Fibroblast of mammary gland (primary cell): Measurements from ENCODE around the gene CARS1.

Experiments
- DNase-seq: peaks from one replicate; pipeline ENCODE4 v3.0.0-alpha.2; 2010; ENCODE audit warnings: low read depth
- H3K4me3 ChIP-seq: 2 replicates; pipeline ENCODE4 v1.5.1; 2011; ENCODE audit warnings: low read depth, mild to moderate bottlenecking, low read length, moderate library complexity; ENCODE audit not compliant: control insufficient read depth
- TF ChIP-seq, protein P1 (sequence below): conservative IDR thresholded peaks from 2 replicates; pipeline ENCODE4 v1.5.1; 2011; ENCODE audit warnings: low read depth, low read length, inconsistent platforms; ENCODE audit not compliant: control insufficient read depth, insufficient read depth

The CARS1 gene

DNA sequence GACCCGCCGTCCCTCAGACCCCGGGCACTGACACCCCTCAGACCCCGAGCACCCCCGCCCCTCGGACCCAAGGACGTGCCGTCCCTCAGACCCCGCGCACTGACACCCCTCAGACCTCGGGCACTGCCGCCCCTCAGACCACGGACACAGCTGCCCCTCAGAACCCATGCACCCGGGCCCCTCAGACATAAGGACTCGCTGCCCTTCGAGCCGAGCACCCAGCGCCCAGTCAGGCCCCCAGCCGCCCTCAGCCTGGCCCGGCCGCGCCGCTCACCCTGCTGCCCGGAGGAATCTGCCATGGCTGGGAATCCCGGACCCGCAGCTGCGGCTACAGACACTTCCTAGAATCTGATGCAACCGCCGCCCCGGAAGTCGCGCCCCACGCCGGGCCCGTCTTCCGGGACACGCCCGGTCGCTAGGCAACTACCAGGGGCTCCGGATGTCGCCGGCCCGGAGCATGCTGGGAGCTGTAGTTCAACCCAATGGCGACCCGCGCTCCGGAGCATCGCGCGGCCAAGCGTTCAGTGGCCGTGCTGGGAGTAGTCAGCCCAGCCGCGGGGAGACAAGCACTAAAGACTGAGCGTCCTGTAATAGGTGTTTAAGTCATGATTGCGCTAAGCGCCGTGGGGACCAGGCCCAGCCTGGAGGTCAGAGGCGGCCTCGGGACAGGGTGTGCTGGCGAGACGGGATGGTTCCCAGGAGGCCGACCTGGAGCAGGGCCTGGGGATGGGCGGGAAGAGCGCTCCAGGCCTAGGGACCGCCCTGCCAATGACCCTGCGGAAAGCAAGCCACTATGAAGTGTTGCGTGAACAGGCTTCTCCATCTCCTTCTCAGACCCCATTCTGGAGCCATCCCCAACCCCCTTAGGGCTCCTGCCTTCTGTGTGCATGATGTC, at the start of gene CARS1:
Gene CARS1, minus strand, starts transcription at position 355 of the 895 bp plus-strand sequence. Its CDS starts 56 bp downstream, at position 299.
- TF ChIP-seq, protein P1, sequence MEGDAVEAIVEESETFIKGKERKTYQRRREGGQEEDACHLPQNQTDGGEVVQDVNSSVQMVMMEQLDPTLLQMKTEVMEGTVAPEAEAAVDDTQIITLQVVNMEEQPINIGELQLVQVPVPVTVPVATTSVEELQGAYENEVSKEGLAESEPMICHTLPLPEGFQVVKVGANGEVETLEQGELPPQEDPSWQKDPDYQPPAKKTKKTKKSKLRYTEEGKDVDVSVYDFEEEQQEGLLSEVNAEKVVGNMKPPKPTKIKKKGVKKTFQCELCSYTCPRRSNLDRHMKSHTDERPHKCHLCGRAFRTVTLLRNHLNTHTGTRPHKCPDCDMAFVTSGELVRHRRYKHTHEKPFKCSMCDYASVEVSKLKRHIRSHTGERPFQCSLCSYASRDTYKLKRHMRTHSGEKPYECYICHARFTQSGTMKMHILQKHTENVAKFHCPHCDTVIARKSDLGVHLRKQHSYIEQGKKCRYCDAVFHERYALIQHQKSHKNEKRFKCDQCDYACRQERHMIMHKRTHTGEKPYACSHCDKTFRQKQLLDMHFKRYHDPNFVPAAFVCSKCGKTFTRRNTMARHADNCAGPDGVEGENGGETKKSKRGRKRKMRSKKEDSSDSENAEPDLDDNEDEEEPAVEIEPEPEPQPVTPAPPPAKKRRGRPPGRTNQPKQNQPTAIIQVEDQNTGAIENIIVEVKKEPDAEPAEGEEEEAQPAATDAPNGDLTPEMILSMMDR = no peak
- DNase-seq = peak; percentile 89

DNA sequence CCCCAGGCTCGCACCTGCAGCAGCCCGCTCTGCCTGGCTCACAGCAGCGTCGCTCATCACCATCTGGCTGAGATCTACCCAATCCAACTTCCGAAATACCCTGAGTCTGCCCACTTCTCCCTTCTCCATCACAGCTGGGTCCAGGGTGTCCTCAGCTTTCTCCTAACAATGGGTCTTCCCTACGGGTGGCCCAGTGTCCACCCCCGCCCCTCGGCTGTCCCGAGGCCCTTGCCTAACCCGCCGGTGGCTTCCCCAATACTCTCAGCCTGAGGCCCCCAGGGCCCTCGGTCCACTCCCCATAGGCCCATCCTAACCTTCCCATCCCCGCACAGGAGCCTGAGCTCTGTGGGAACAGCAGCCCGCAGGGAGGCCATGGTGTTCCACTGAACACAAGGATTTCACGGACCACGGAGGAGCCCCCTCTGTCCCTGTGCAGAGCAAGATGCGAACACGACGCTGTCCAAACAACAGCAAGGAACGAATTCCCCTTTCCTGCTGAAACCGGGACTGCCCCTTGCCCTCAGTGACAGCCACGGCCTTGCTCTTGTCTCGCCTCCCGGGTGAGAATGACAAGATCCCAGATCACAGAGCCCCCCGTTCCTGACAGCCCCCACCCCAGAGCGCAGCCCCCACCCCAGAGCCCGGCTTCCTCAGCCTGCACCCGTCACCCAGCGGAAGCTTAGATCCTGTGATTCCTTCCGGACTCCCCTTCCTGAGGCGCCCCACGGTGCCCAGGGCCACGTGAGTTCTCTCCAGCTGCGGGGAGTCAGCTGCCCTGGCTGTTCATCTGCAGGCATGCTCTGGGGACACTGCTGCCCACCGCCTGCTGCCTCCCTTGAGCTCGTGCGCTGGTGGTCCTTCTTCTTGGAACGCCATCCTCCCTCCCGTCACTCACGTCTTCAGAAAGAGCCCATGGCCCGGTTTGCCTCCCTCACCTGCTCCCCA, 48.8 kb upstream of the CARS1 start:
- H3K4me3 ChIP-seq = no peak overlapping the region
- no peak for DNase-seq
- TF ChIP-seq, protein P1 = no peak

More for the DNA sequence above, at the start of gene CARS1:
- H3K4me3 ChIP-seq = peak within 1 kb of the TSS; percentile 89

DNA sequence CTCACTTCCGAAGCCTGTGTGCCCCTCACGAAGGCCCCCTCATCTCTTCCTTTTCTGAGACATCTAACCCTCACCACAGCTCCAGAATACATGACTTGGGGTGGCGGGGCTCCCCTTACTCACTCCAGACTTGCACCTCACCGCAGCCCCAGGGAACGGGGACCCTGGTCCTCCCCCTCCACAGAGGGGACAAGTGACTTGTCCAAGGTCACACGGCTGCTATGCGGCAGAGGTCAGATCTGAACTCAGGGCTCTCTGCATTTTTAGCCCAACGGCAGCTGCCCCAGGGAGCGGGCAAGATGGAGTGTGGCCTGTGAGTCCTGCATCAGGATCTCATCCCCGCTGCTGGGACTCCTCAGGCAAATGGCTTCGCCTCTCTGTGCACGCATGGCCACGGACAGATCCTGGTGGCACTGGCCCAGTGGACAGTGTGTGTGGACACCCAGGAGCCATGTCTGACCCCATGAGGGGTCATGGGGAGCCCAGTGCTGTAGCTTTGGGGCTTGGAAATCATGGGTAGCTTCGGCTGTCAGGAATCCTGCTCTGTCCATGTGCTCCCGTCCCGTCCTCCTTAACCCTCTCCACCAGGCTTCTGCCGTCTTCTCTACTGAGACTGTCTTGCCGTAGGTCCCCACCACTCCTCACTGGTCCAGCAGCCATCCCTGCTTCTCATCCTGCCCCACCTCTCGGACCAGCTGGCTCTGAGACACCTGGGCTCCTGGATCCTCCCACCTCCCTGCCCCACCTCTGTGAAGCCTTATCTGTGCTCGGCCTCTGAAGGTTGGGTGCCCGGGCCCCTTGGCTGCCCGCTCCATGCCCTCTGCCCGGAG, 48.0 kb upstream of the CARS1 start:
- TF ChIP-seq, protein P1 = no peak
- no peak for DNase-seq
- H3K4me3 ChIP-seq = no peak overlapping the region

- TF ChIP-seq, protein P1 = no peak
- DNase-seq = no peak
- no peak overlapping the region for H3K4me3 ChIP-seq
Observed at GRCh38 chr11:3104051-3104714, 47.0 kb upstream of the CARS1 start.

DNA sequence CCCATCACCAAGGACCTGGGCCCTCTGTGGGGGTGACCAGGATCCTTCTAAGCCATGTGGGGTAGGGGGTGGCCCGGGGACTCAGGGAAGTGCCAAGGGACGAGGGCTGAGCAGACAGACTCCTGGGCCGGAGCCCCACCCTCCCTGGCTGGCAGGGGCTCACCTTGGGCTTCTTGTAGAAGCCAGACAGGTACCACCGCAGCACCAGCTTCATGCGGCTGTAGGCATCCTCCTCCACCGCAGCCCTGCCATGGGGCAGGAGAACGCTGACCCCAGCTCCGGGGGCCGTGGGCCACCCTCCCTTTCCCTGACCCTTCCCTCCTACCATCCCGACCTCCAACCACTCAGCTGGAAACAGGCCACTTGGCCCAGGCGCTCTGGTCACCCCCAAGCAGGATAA, 45.9 kb upstream of the CARS1 start:
- H3K4me3 ChIP-seq = no peak overlapping the region
- TF ChIP-seq, protein P1 = no peak
- DNase-seq = no peak
